GM23248 (cell line): ENCODE measurements around the gene TELO2. TPM values are rescaled to one million over a fixed set of nuclear protein-coding genes. Genes with fewer than 3 reads are reported as not detected.

ENCODE experiments used
- DNase-seq: peaks from one replicate; pipeline ENCODE4 v3.0.0-alpha.2; 2015
- H2AFZ ChIP-seq: fragments of 200-600 bp; sonication (generic); 2 replicates; pipeline ENCODE4 v1.6.1; 2016; ENCODE audit warnings: antibody characterized with exemption
- H3F3A ChIP-seq: fragments of 200-600 bp; sonication (generic); 2 replicates; pipeline ENCODE4 v1.6.1; 2016; ENCODE audit warnings: mild to moderate bottlenecking, antibody characterized with exemption, mixed run types; ENCODE audit not compliant: insufficient read depth
- H3K27ac ChIP-seq: fragments of 200-600 bp; sonication (generic); 2 replicates; pipeline ENCODE4 v1.5.1; 2016; ENCODE audit warnings: mild to moderate bottlenecking
- H3K27me3 ChIP-seq: fragments of 200-600 bp; sonication (generic); replicated peaks from 2 replicates; pipeline ENCODE4 v1.6.1; 2016; ENCODE audit warnings: mild to moderate bottlenecking; ENCODE audit not compliant: insufficient read depth
- H3K36me3 ChIP-seq: fragments of 200-600 bp; sonication (generic); 2 replicates; pipeline ENCODE4 v1.6.1; 2016; ENCODE audit warnings: low read depth, mild to moderate bottlenecking
- H3K4me1 ChIP-seq: fragments of 200-600 bp; sonication (generic); 2 replicates; pipeline ENCODE4 v1.6.1; 2016; ENCODE audit warnings: mild to moderate bottlenecking; ENCODE audit not compliant: insufficient read depth
- H3K4me2 ChIP-seq: fragments of 200-600 bp; sonication (generic); one replicate; pipeline ENCODE4 v1.6.1; 2016; ENCODE audit warnings: mild to moderate bottlenecking; ENCODE audit not compliant: unreplicated experiment
- H3K4me3 ChIP-seq: fragments of 200-600 bp; sonication (generic); 2 replicates; pipeline ENCODE4 v1.5.1; 2016; ENCODE audit warnings: mild to moderate bottlenecking
- H3K79me2 ChIP-seq: fragments of 200-600 bp; sonication (generic); 2 replicates; pipeline ENCODE4 v1.6.1; 2016; ENCODE audit warnings: mild to moderate bottlenecking; ENCODE audit not compliant: insufficient read depth
- H3K9ac ChIP-seq: fragments of 200-600 bp; sonication (generic); 2 replicates; pipeline ENCODE4 v1.6.1; 2016; ENCODE audit warnings: mild to moderate bottlenecking
- H3K9me2 ChIP-seq: fragments of 200-600 bp; sonication (generic); 2 replicates; pipeline ENCODE4 v1.6.1; 2016; ENCODE audit warnings: mixed run types, mild to moderate bottlenecking, moderate library complexity; ENCODE audit not compliant: insufficient read depth
- H3K9me3 ChIP-seq: fragments of 200-600 bp; sonication (generic); one replicate; pipeline ENCODE4 v1.6.1; 2017; ENCODE audit warnings: low read depth
- H4K20me1 ChIP-seq: fragments of 200-600 bp; sonication (generic); 2 replicates; pipeline ENCODE4 v1.6.0; 2016; ENCODE audit not compliant: insufficient read depth
- EZH2 ChIP-seq: fragments of 200-600 bp; sonication (generic); IDR thresholded peaks from 2 replicates; pipeline ENCODE4 v1.6.1; 2018; ENCODE audit warnings: antibody characterized with exemption, mild to moderate bottlenecking; ENCODE audit not compliant: insufficient read depth, poor library complexity, severe bottlenecking
- EZH2phosphoT487 ChIP-seq: fragments of 200-600 bp; sonication (generic); IDR thresholded peaks from 2 replicates; pipeline ENCODE4 v1.6.1; 2018; ENCODE audit warnings: antibody characterized with exemption, moderate library complexity, mild to moderate bottlenecking, low read depth; ENCODE audit not compliant: insufficient read depth
- WGBS, 2 experiments: methylation state at CpG; one replicate each; pipeline ENCODE4 v1.1.6; 2015 to 2017; ENCODE audit warnings: low lambda C conversion rate in 2 of 2, low coverage in 1 of 2; ENCODE audit errors: missing lambda C conversion rate in 2 of 2; 5-methylcytosine and 5-hydroxymethylcytosine counted together
- in situ Hi-C: fragments of 300-500 bp; cut with MboI; formaldehyde crosslinking; loops from 2 replicates; pipeline ENCODE4 v1.15.0; 2020
- polyA plus RNA-seq: library from polyadenylated mRNA; unstranded; fragments of >200 nt; fragmentation: Nextera tagmentation; extraction: Ambion mirVana; gene quantifications from 2 replicates; pipeline ENCODE4 v1.2.1, GENCODE V29; 2016
- total RNA-seq: library from RNA; depleted of rRNA; stranded (reverse); fragments of >200 nt; shearing (Covaris generic); gene quantifications from 2 replicates; pipeline ENCODE4 v1.2.3, GENCODE V29; 2014; rRNA removed

The TELO2 gene
- total and polyA plus RNA-seq, 2 experiments from 2014 or later, result 29.3 to 30.5 TPM

DNA sequence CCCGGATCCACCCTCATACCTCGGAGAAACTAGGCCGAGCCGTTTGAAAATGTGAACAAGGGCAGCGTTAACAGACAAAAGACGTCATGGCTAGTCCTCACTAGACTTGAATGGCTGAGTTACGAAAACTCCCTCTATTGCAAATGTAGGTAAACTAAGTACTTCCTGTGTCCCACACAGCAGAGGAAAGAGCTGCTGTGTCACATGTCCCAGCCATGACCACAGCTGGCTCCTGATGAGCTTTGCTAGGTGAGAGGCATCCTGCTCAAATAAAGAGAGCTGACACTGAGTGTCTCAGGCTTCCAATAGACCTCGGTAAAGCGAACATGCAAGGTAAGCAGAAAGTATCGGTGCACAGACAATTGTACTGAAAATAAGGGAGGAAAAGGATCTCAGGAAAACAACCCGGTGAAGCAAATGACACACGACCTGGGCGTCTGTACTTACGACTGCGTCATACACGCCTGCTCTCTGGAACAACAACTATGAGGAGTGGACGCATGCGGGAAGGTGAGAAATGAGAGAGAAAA, 66.4 kb downstream of the TELO2 start:
- TF ChIP-seq EZH2 (no peak), EZH2phosphoT487 (no peak)
- Histone ChIP-seq H3K27me3 (no peaks in the 10 kb centered on the region), H3K4me3 (no peak overlapping the region), H3K79me2 (no peaks in the 10 kb centered on the region), H4K20me1 (no peaks in the 10 kb centered on the region), H3K9me2 (no peaks in the 10 kb centered on the region), H3K9me3 (no peaks in the 10 kb centered on the region), H3K9ac (no peak overlapping the region), H3K4me1 (no peaks in the 10 kb centered on the region), H2AFZ (no peak overlapping the region), H3K27ac (no peak overlapping the region), H3K36me3 (peaks cover 22% of the 10 kb centered on the region; the same call in 1 of the 2 replicates), H3K4me2 (no peak overlapping the region), H3F3A (peaks cover 10% of the 10 kb centered on the region; the same call in 1 of the 2 replicates)
- in situ Hi-C loops, result no loop called here
- WGBS, 2 experiments, result 93 to 95% methylated on average over 18 of the region's 18 CpGs
- DNase-seq, result no peak

Other genes with a start within 250 kb of the TELO2 start
- gene TPSD1, start 237.3 kb upstream of the TELO2 start, total RNA-seq, result not detected in 2 replicates
- gene TPSD1, start 237.3 kb upstream of the TELO2 start, polyA plus RNA-seq, result not detected in 2 replicates
- gene UBE2I, start 183.7 kb upstream of the TELO2 start, total RNA-seq, result 46.5 and 77.7 TPM in 2 replicates
- 133 and 134 TPM in 2 replicates for gene UBE2I, start 183.7 kb upstream of the TELO2 start, polyA plus RNA-seq
- 0.13 and 0.86 TPM in 2 replicates for gene BAIAP3, start 159.7 kb upstream of the TELO2 start, total RNA-seq
- 0.23 and 0.24 TPM in 2 replicates for gene BAIAP3, start 159.7 kb upstream of the TELO2 start, polyA plus RNA-seq
- gene TSR3, start 141.5 kb upstream of the TELO2 start, total RNA-seq, result 88.0 and 110 TPM in 2 replicates
- gene TSR3, start 141.5 kb upstream of the TELO2 start, polyA plus RNA-seq, result 105 and 106 TPM in 2 replicates
- 52.4 and 85.8 TPM in 2 replicates for gene GNPTG, start 141.4 kb upstream of the TELO2 start, total RNA-seq
- gene GNPTG, start 141.4 kb upstream of the TELO2 start, polyA plus RNA-seq, result 99.9 and 109 TPM in 2 replicates
- gene UNKL, start 78.7 kb upstream of the TELO2 start, total RNA-seq, result 13.0 and 15.3 TPM in 2 replicates
- gene UNKL, start 78.7 kb upstream of the TELO2 start, polyA plus RNA-seq, result 6.1 and 8.2 TPM in 2 replicates
- 11.3 and 19.5 TPM in 2 replicates for gene UQCC4, start 72.6 kb upstream of the TELO2 start, total RNA-seq
- 26.0 and 27.1 TPM in 2 replicates for gene UQCC4, start 72.6 kb upstream of the TELO2 start, polyA plus RNA-seq
- not detected in 2 replicates for gene PERCC1, start 62.3 kb upstream of the TELO2 start, total RNA-seq
- gene PERCC1, start 62.3 kb upstream of the TELO2 start, polyA plus RNA-seq, result not detected in 2 replicates
- gene CCDC154, start 48.8 kb upstream of the TELO2 start, total RNA-seq, result not detected in 2 replicates
- gene CCDC154, start 48.8 kb upstream of the TELO2 start, polyA plus RNA-seq, result 0.09 and 0.18 TPM in 2 replicates
- 37.3 and 39.3 TPM in 2 replicates for gene CLCN7, start 18.3 kb upstream of the TELO2 start, total RNA-seq
- gene CLCN7, start 18.3 kb upstream of the TELO2 start, polyA plus RNA-seq, result 31.7 and 33.6 TPM in 2 replicates
- not detected in 2 replicates for gene PTX4, start 4.4 kb upstream of the TELO2 start, total RNA-seq
- 0.18 TPM in 1 of 2 replicates, not detected in the other for gene PTX4, start 4.4 kb upstream of the TELO2 start, polyA plus RNA-seq
- gene TMEM204, start 40.3 kb downstream of the TELO2 start, total RNA-seq, result 40.0 and 43.1 TPM in 2 replicates
- gene TMEM204, start 40.3 kb downstream of the TELO2 start, polyA plus RNA-seq, result 26.0 and 28.6 TPM in 2 replicates
- gene IFT140, start 118.7 kb downstream of the TELO2 start, total RNA-seq, result 27.3 and 31.9 TPM in 2 replicates
- 13.4 and 14.5 TPM in 2 replicates for gene IFT140, start 118.7 kb downstream of the TELO2 start, polyA plus RNA-seq
- 6.3 TPM in 2 replicates for gene CRAMP1, start 119.0 kb downstream of the TELO2 start, total RNA-seq
- gene CRAMP1, start 119.0 kb downstream of the TELO2 start, polyA plus RNA-seq, result 2.2 and 2.5 TPM in 2 replicates
- gene JPT2, start 184.9 kb downstream of the TELO2 start, total RNA-seq, result 51.8 and 55.9 TPM in 2 replicates
- gene JPT2, start 184.9 kb downstream of the TELO2 start, polyA plus RNA-seq, result 6.5 and 8.0 TPM in 2 replicates
- 28.3 and 58.9 TPM in 2 replicates for gene MAPK8IP3, start 212.8 kb downstream of the TELO2 start, total RNA-seq
- gene MAPK8IP3, start 212.8 kb downstream of the TELO2 start, polyA plus RNA-seq, result 9.1 and 10.0 TPM in 2 replicates